CD4-positive, alpha-beta memory T cell (primary cell): Measurements from ENCODE around the gene HOXB6. TPM values are rescaled to one million over a fixed set of nuclear protein-coding genes. Genes with fewer than 3 reads are reported as not detected.

Experiments
- CTCF ChIA-PET: fragments of 350-600 bp; sonication (Branson Sonifier 250); formaldehyde crosslinking; loops from one replicate; lab custom pipeline; 2021; ENCODE audit warnings: inconsistent platforms; ENCODE audit not compliant: partially characterized antibody; lab: Charles Lee
- POLR2A ChIA-PET: fragments of 350-600 bp; sonication (Branson Sonifier 250); formaldehyde crosslinking; loops from one replicate; lab custom pipeline; 2021; ENCODE audit not compliant: partially characterized antibody; lab: Charles Lee
- DNase-seq, 5 donors: peaks; one replicate each; pipeline versions ENCODE4 v3.0.0 to v3.0.0-alpha.2; 2020 to 2022; ENCODE audit warnings: mixed read lengths in 1 of 5
- H3K27ac ChIP-seq: one replicate; pipeline ENCODE4 v1.7.0; 2013; ENCODE audit warnings: low read depth, low read length
- H3K27me3 ChIP-seq: 2 replicates; pipeline ENCODE4 v1.7.0; 2013; ENCODE audit warnings: mild to moderate bottlenecking, low read length, moderate library complexity; ENCODE audit not compliant: insufficient read depth
- H3K36me3 ChIP-seq: 2 replicates; pipeline ENCODE4 v1.7.0; 2013; ENCODE audit warnings: mild to moderate bottlenecking, low read length, moderate library complexity; ENCODE audit not compliant: insufficient read depth
- H3K4me1 ChIP-seq: 2 replicates; pipeline ENCODE4 v1.7.0; 2013; ENCODE audit warnings: mild to moderate bottlenecking, low read length, moderate library complexity; ENCODE audit not compliant: insufficient read depth
- H3K4me3 ChIP-seq, 2 donors: one replicate each; pipeline ENCODE4 v1.7.0; 2013; ENCODE audit warnings: low read length in 2 of 2, mild to moderate bottlenecking in 1 of 2
- H3K9me3 ChIP-seq, 2 donors: one replicate each; pipeline ENCODE4 v1.7.0; 2013; ENCODE audit warnings: low read length in 2 of 2, control low read depth in 1 of 2; ENCODE audit not compliant: control insufficient read depth in 1 of 2
- H3K27ac Mint-ChIP-seq, 7 donors: one replicate each; pipeline ENCODE4 v1.8.0; 2020 to 2021; ENCODE audit warnings: mixed read lengths in 7 of 7, mild to moderate bottlenecking in 6 of 7, inconsistent platforms in 3 of 7, moderate library complexity in 3 of 7
- H3K27me3 Mint-ChIP-seq, 2 donors: one replicate each; pipeline ENCODE4 v1.8.0; 2020 to 2021; ENCODE audit warnings: mixed read lengths in 2 of 2
- H3K36me3 Mint-ChIP-seq, 2 donors: one replicate each; pipeline ENCODE4 v1.8.0; 2020 to 2021; ENCODE audit warnings: mixed read lengths in 2 of 2, inconsistent platforms in 1 of 2, mild to moderate bottlenecking in 1 of 2
- H3K4me1 Mint-ChIP-seq, 4 donors: one replicate each; pipeline ENCODE4 v1.8.0; 2020 to 2021; ENCODE audit warnings: mixed read lengths in 4 of 4, mild to moderate bottlenecking in 1 of 4
- H3K4me3 Mint-ChIP-seq, 8 donors: one replicate each; pipeline ENCODE4 v1.8.0; 2020 to 2021; ENCODE audit warnings: mixed read lengths in 8 of 8, mild to moderate bottlenecking in 7 of 8, moderate library complexity in 6 of 8, inconsistent platforms in 3 of 8
- H3K9me3 Mint-ChIP-seq, 8 donors: one replicate each; pipeline ENCODE4 v1.8.0; 2020 to 2021; ENCODE audit warnings: mixed read lengths in 8 of 8, mild to moderate bottlenecking in 5 of 8, inconsistent platforms in 3 of 8, moderate library complexity in 1 of 8
- intact Hi-C: fragments of 100-400 bp; cut with micrococcal nuclease; formaldehyde crosslinking; loops from one replicate; pipeline ENCODE4 v1.15.1; 2023
- polyA plus RNA-seq, 2 donors: library from polyadenylated mRNA; unstranded; fragments of 300-500 nt; fragmentation: Illumina TruSeq; gene quantifications; one replicate each; pipeline ENCODE4 v1.2.3, GENCODE V29; 2021
- total RNA-seq, 2 experiments: library from RNA; stranded (reverse); gene quantifications; one replicate each; pipeline ENCODE4 v1.2.3, GENCODE V29; 2021

The HOXB6 gene
- total and polyA plus RNA-seq, 4 experiments from 2014 or later = 0.38 TPM; not detected in 3

DNA sequence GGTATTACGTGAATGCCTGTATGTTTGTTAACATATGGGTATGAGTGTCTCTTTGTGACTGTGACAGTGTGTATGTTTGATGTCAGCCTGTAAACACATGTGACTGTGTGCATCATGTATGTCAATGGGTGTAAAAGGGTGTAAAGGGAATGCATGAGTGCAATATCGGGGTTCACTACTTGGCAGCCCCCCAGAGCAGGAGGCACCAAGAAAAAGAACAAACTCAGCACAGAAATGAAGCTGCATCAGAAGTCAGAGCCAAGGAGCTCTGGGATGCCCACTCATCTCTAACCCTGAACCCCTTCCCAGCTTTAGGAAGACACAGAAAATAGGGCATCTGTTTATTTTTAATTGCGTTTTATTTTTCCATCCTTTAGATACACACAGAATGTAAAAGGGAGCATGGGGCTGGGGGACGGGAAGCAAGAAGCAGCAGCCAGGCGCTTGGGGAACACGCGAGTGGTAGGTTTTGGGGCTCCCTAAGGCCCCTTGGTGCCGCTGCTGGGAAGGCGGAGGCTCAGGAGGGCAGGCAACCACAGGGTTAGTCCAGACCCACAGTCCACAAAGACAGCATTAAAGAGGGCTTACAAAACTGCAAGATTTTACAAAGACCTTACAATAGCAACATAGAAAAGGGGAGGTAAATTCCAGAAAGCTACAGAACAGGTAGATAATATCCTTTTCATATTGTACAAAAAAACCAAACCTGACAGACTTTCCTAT is 2.3 kb upstream of the HOXB6 start:
- Mint-ChIP-seq H3K27ac (no peak overlapping the region), H3K4me3 (peak overlapping the region in 1 of 8 donors; percentile 9), H3K4me1 (peaks cover 9 to 40% (median 24%) of the 10 kb centered on the region in 4 donors), H3K27me3 (peaks cover 43 to 67% of the 10 kb centered on the region in 2 donors), H3K9me3 (no peaks in the 10 kb centered on the region), H3K36me3 (peaks cover 0 to 6% of the 10 kb centered on the region in 2 donors)
- DNase-seq = no peak
- ChIA-PET CTCF (interaction anchor here (1.1 kb wide), 2 partner anchors 14 to 29 kb away, joined by 3 read pairs; no protein-coding TSS in a partner anchor), POLR2A (interaction anchor here (1.0 kb wide), 1 partner anchor 66 kb away, joined by 3 read pairs; no protein-coding TSS in a partner anchor)
- H3K9me3 ChIP-seq = no peaks in the 10 kb centered on the region
- intact Hi-C loops = no loop called here
- peaks cover 58% of the 10 kb centered on the region for H3K27me3 ChIP-seq
- no peak overlapping the region for H3K27ac ChIP-seq
- no peaks in the 10 kb centered on the region for H3K36me3 ChIP-seq
- no peak overlapping the region for H3K4me3 ChIP-seq
- peaks cover 48% of the 10 kb centered on the region for H3K4me1 ChIP-seq

DNA sequence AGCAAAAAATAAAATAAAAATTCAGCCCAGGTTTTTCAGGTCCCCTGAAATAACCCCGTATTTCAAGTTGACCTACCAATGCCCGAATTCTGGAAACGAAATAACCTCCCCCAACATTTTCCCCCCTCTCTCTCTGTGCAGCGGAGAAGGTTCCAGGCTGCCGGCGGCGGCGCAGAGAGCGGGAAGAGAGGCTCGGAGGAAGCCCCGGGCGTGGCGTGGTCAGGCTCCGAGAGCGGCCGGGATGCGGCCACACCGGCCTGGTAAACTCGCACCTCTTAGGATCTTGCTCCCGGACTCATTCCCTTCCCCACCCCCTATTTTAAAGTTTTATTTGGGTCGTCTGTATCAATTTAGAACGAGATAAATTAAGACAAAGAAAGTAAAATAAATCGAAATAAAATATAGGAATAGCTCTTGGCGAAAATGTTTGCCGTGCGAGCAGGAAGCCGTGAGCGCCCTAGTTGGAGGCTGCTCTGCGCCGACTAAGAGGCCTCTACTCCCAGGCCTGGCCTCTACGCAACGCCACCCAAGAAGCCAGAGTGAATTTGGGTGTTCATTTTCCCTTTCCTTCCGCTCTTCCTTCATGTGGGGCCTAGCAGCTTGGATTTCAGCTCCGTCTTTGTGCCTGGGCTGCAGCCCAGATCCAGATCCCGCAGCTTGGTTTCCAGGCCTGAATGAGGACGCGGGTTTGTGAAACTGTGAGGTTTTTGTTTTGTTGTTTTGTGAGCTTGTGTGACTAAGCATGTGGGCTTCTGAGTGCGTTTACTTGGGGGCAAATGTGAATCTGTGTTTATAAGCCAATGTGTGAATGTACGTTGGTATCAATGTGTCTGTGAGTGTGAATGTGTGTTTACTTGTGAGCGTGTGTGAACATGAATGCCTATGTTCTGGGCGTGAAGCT is 1.5 kb upstream of the HOXB6 start:
- CTCF ChIA-PET = interaction anchor here (1.1 to 1.4 kb wide), 3 partner anchors 13 to 581 kb away, joined by 3 read pairs; no protein-coding TSS in a partner anchor
- peaks cover 9 to 39% (median 23%) of the 10 kb centered on the region in 4 donors for H3K4me1 Mint-ChIP-seq
- no peaks in the 10 kb centered on the region for H3K9me3 Mint-ChIP-seq
- peaks cover 47% of the 10 kb centered on the region for H3K4me1 ChIP-seq
- H3K36me3 Mint-ChIP-seq = peaks cover 0 to 6% of the 10 kb centered on the region in 2 donors
- H3K27me3 Mint-ChIP-seq = peaks cover 43 to 70% of the 10 kb centered on the region in 2 donors
- intact Hi-C loops = no loop called here
- H3K4me3 Mint-ChIP-seq = no peak overlapping the region
- H3K27ac ChIP-seq = no peak overlapping the region
- H3K27ac Mint-ChIP-seq = no peak overlapping the region
- no peak overlapping the region for H3K4me3 ChIP-seq
- no peaks in the 10 kb centered on the region for H3K36me3 ChIP-seq
- peaks cover 60% of the 10 kb centered on the region for H3K27me3 ChIP-seq
- POLR2A ChIA-PET = interaction anchor here (1.0 kb wide), 1 partner anchor 65 kb away, joined by 3 read pairs; no protein-coding TSS in a partner anchor
- DNase-seq = no peak
- no peaks in the 10 kb centered on the region for H3K9me3 ChIP-seq

DNA sequence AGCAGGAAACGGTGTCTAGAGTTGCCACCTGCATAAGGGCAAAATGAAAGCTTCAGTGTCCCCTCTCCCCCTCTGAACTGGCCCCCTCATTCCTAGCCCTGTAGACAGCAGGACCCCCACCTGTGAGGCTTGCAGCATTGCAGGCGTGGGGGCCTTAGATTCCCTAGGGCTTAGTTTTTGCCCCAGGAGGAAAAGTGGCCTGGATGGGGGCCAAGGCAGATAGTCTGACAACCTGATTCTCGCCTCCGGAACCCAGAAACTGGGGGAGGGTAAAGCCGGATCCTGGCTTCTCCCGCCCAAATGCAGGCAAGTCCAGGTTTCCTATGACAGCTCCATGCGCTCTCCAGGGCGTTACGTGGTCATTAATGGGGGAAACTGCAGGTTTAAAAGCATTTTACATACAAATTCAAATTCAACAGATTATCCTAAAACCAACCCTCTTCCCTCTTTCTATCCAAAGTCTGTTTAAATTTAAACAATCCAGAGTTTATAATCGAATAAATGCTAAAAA is 678 bp upstream of the HOXB6 start:
- Histone ChIP-seq H3K9me3 (no peaks in the 10 kb centered on the region), H3K36me3 (no peaks in the 10 kb centered on the region), H3K27me3 (peaks cover 62% of the 10 kb centered on the region), H3K27ac (no peak overlapping the region), H3K4me3 (no peak overlapping the region), H3K4me1 (peaks cover 40% of the 10 kb centered on the region)
- peak overlapping the region in 1 of 7 donors; percentile 33 for H3K27ac Mint-ChIP-seq
- intact Hi-C loops = no loop called here
- H3K27me3 Mint-ChIP-seq = peaks cover 48 to 70% of the 10 kb centered on the region in 2 donors
- H3K4me1 Mint-ChIP-seq = peaks cover 7 to 32% (median 17%) of the 10 kb centered on the region in 4 donors
- DNase-seq = no peak
- ChIA-PET POLR2A (no interaction called here), CTCF (interaction anchor here (0.6 to 1.4 kb wide), 3 partner anchors 13 to 580 kb away, joined by 3 read pairs; no protein-coding TSS in a partner anchor)
- H3K9me3 Mint-ChIP-seq = no peaks in the 10 kb centered on the region
- H3K4me3 Mint-ChIP-seq = peak overlapping the region in 1 of 8 donors; percentile 61
- no peaks in the 10 kb centered on the region for H3K36me3 Mint-ChIP-seq

DNA sequence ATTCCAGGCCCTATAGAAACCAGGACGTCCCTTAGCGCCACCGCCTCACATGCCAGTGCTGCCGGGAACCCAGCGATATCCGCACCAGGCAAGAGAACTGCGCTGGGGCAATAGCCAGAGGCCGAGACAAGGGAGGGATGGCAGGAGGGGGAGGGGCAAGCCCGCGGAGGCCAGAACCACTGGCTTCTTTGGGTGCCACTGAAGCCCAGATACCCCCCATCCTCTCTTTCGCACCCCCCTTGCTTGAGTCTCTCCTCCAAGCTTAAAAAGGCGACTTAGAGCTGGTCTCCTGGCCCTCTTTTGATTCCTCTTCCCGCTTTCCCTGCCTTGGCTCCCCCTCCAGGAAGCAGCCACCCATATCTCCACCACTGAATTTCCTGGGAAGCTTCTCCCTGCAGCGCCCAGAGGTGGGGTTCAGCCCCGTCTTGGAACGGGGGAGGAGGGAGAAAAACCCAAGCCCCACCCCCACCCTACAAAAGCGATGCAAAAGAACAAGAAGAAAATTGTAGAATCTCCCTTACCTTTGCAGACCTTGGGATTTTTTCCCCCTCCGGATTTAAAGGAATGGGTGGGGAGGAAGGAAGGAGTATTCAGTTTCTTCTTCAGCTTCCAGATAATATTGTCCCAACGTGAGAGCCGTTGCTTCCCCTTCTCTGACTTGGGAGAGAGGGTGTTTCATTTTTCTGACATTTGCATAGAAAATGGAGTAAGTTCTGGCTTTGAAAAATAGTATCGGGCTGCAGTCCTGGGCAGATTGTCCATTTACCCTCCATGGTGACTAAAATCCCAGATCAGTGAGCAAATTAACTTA is 622 bp downstream of the HOXB6 start:
- peak overlapping the region in 5 of 8 donors; percentile 7 to 46 (median 41) for H3K4me3 Mint-ChIP-seq
- peaks cover 64% of the 10 kb centered on the region for H3K27me3 ChIP-seq
- no peak overlapping the region for H3K4me3 ChIP-seq
- no peaks in the 10 kb centered on the region for H3K9me3 ChIP-seq
- peak overlapping the region in 1 of 7 donors; percentile 2 for H3K27ac Mint-ChIP-seq
- ChIA-PET CTCF (interaction anchor here (0.7 kb wide), 1 partner anchor 190 kb away, joined by 4 read pairs; no protein-coding TSS in a partner anchor), POLR2A (interaction anchor here (0.7 to 1.0 kb wide), 2 partner anchors 11 to 21 kb away, joined by 3 read pairs; partner anchors contain the start of gene HOXB5)
- peaks cover 7 to 32% (median 17%) of the 10 kb centered on the region in 4 donors for H3K4me1 Mint-ChIP-seq
- no peaks in the 10 kb centered on the region for H3K36me3 Mint-ChIP-seq
- intact Hi-C loops = no loop called here
- no peak for DNase-seq
- H3K36me3 ChIP-seq = no peaks in the 10 kb centered on the region
- no peak overlapping the region for H3K27ac ChIP-seq
- H3K4me1 ChIP-seq = peaks cover 32% of the 10 kb centered on the region
- peaks cover 58 to 77% of the 10 kb centered on the region in 2 donors for H3K27me3 Mint-ChIP-seq
- no peaks in the 10 kb centered on the region for H3K9me3 Mint-ChIP-seq

DNA sequence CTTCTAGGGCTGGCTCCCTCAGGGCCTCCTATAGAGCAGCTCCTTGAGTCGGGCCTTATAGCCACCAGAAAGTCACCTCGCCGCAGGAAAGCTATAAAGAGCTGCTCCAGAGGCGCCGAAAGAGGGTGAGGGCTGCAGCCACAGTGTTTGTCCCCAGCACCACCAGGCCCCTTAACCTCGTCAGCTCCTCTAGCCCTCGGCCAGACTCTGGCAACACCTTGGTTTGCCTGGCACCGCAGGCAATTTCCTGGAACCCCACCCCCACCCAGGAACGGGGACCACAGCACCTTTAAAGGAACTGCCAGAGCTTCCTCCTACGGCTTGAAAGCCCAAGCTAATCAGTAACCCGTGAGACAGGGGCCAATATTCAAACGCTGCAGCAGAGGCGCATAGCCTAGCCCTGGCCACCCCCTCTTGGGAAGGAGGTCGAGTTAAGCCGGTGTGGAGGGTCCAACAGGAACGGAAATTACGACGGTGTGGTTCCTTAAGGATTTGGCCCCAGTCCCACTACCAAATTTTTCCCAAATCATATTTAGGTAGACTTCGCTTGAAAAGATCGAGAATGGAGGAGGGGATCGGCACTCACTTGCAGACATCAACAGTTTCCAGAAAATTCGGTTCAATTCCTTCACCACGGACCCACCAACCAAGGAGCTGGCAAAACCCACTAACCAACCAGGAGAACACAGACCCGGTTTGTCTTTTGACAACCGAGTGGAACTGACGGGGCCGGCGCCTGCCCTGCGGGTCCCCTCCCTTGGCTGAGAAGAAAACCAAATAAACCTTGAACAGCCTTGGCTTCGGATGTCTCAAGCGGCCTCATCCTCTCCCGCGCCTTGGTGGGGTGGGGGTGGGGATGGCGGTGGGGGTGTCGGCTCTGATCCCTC is 3.0 kb downstream of the HOXB6 start:
- Mint-ChIP-seq H3K9me3 (no peaks in the 10 kb centered on the region), H3K4me3 (peak overlapping the region in 4 of 8 donors; percentile 29 to 81 (median 66)), H3K4me1 (peaks cover 18 to 55% (median 34%) of the 10 kb centered on the region in 4 donors), H3K36me3 (no peaks in the 10 kb centered on the region), H3K27me3 (peaks cover 67 to 83% of the 10 kb centered on the region in 2 donors), H3K27ac (peak overlapping the region in 2 of 7 donors; percentile 46 to 74)
- peaks cover 83% of the 10 kb centered on the region for H3K27me3 ChIP-seq
- H3K36me3 ChIP-seq = no peaks in the 10 kb centered on the region
- peaks cover 53% of the 10 kb centered on the region for H3K4me1 ChIP-seq
- DNase-seq = no peak
- POLR2A ChIA-PET = interaction anchor here (1.0 kb wide), 1 partner anchor 11 kb away, joined by 5 read pairs; no protein-coding TSS in a partner anchor
- no peak overlapping the region for H3K27ac ChIP-seq
- CTCF ChIA-PET = interaction anchor here (0.5 to 2.6 kb wide), 7 partner anchors 8 to 363 kb away, joined by 3 to 9 read pairs (median 3); no protein-coding TSS in a partner anchor
- intact Hi-C loops = no loop called here
- no peaks in the 10 kb centered on the region for H3K9me3 ChIP-seq
- no peak overlapping the region for H3K4me3 ChIP-seq
